HG03432 (cell line): ENCODE results near the gene SYT3.

Experiments used
- ATAC-seq: cut with Tn5 transposase; IDR thresholded peaks from one replicate; pipeline ENCODE4 v1.9.1; 2021; ENCODE audit warnings: mild to moderate bottlenecking, moderate library complexity; ENCODE audit not compliant: unreplicated experiment

The SYT3 gene

GRCh38 chr19:50639121-50640112, at the start of gene SYT3:
Gene SYT3, minus strand, starts transcription at chr19:50639881. Its CDS starts 2,470 bp downstream, at chr19:50637411.
- ATAC-seq = no peak

GRCh38 chr19:50688766-50689165, 49.1 kb upstream of the SYT3 start:
- no peak for ATAC-seq

- ATAC-seq = no peak
These were observed 46.8 kb upstream of the SYT3 start for GRCh38 chr19:50686310-50687032.

- peak; percentile 78 for ATAC-seq
These were observed 39.8 kb upstream of the SYT3 start for GRCh38 chr19:50679177-50680125.

- ATAC-seq = no peak
These were observed 38.6 kb upstream of the SYT3 start for GRCh38 chr19:50678323-50678722.

- no peak for ATAC-seq
These were observed 38.0 kb upstream of the SYT3 start for GRCh38 chr19:50677636-50678035.

GRCh38 chr19:50676625-50677197, 37.0 kb upstream of the SYT3 start:
- ATAC-seq = no peak

GRCh38 chr19:50673118-50673517, 33.4 kb upstream of the SYT3 start:
- ATAC-seq = no peak

GRCh38 chr19:50670102-50670380, 30.4 kb upstream of the SYT3 start:
- ATAC-seq = no peak

- no peak for ATAC-seq
These were observed 29.8 kb upstream of the SYT3 start for GRCh38 chr19:50669302-50670101.

- ATAC-seq = no peak
These were observed 29.2 kb upstream of the SYT3 start for GRCh38 chr19:50668879-50669278.

- no peak for ATAC-seq
These were observed 28.7 kb upstream of the SYT3 start for GRCh38 chr19:50668416-50668815.

GRCh38 chr19:50667759-50668231, 28.1 kb upstream of the SYT3 start:
- ATAC-seq = no peak

- no peak for ATAC-seq
These were observed 27.6 kb upstream of the SYT3 start for GRCh38 chr19:50667177-50667758.

GRCh38 chr19:50666346-50667176, 26.9 kb upstream of the SYT3 start:
- no peak for ATAC-seq

GRCh38 chr19:50664204-50664603, 24.5 kb upstream of the SYT3 start:
- ATAC-seq = no peak

GRCh38 chr19:50663482-50663790, 23.8 kb upstream of the SYT3 start:
- ATAC-seq = no peak

- ATAC-seq = no peak
These were observed 23.2 kb upstream of the SYT3 start for GRCh38 chr19:50662651-50663481.
